Activated CD4-positive, alpha-beta T cell treated with anti-CD3 and anti-CD28 coated beads, Interleukin-2, amount 10 ng/mL, durations not matched to agents 7 days and 5 days (primary cell): ENCODE data around the gene LPCAT1. TPM values are rescaled to one million over a fixed set of nuclear protein-coding genes. Genes with fewer than 3 reads are reported as not detected.

ENCODE experiments used
- CTCF ChIA-PET: fragments of 350-600 bp; sonication (Branson Sonifier 250); formaldehyde crosslinking; loops from one replicate; lab custom pipeline; 2021; ENCODE audit warnings: antibody characterized with exemption; lab: Charles Lee
- POLR2A ChIA-PET: fragments of 350-600 bp; sonication (Branson Sonifier 250); formaldehyde crosslinking; loops from one replicate; lab custom pipeline; 2021; ENCODE audit warnings: antibody characterized with exemption; lab: Charles Lee
- DNase-seq: peaks from one replicate; pipeline ENCODE4 v3.0.0-alpha.2; 2020
- H3K27ac Mint-ChIP-seq: one replicate; pipeline ENCODE4 v1.8.0; 2021; ENCODE audit warnings: mild to moderate bottlenecking, moderate library complexity, mixed read lengths
- H3K27me3 Mint-ChIP-seq: one replicate; pipeline ENCODE4 v1.8.0; 2021; ENCODE audit warnings: mixed read lengths
- H3K36me3 Mint-ChIP-seq: one replicate; pipeline ENCODE4 v1.8.0; 2021; ENCODE audit warnings: low read depth, mixed read lengths
- H3K4me1 Mint-ChIP-seq: one replicate; pipeline ENCODE4 v1.8.0; 2021; ENCODE audit warnings: mixed read lengths
- H3K4me3 Mint-ChIP-seq: one replicate; pipeline ENCODE4 v1.8.0; 2021; ENCODE audit warnings: mild to moderate bottlenecking, moderate library complexity, mixed read lengths
- H3K9me3 Mint-ChIP-seq: one replicate; pipeline ENCODE4 v1.8.0; 2021; ENCODE audit warnings: mixed read lengths
- total RNA-seq, 2 experiments: library from RNA; stranded (reverse); gene quantifications; one replicate each; pipeline ENCODE4 v1.2.3, GENCODE V29; 2021

Gene LPCAT1
- total RNA-seq, 2 experiments from 2014 or later = 69.5 to 77.0 TPM

- no peak for DNase-seq
- ChIA-PET POLR2A (no interaction called here), CTCF (interaction anchor here (1.7 kb wide), 1 partner anchor 9 kb away, joined by 7 read pairs; no protein-coding TSS in a partner anchor)
- H3K36me3 Mint-ChIP-seq = no peaks in the 10 kb centered on the region
- no peaks in the 10 kb centered on the region for H3K9me3 Mint-ChIP-seq
- H3K4me1 Mint-ChIP-seq = no peaks in the 10 kb centered on the region
- H3K27ac Mint-ChIP-seq = no peak overlapping the region
- no peak overlapping the region for H3K4me3 Mint-ChIP-seq
- H3K27me3 Mint-ChIP-seq = no peaks in the 10 kb centered on the region
Observed at GRCh38 chr5:1418238-1418920, 105.4 kb downstream of the LPCAT1 start.

- no peaks in the 10 kb centered on the region for H3K27me3 Mint-ChIP-seq
- H3K9me3 Mint-ChIP-seq = no peaks in the 10 kb centered on the region
- H3K4me1 Mint-ChIP-seq = no peaks in the 10 kb centered on the region
- no peak overlapping the region for H3K27ac Mint-ChIP-seq
- H3K36me3 Mint-ChIP-seq = no peaks in the 10 kb centered on the region
- POLR2A ChIA-PET = no interaction called here
- CTCF ChIA-PET = interaction anchor here (1.7 kb wide), 1 partner anchor 8 kb away, joined by 7 read pairs; no protein-coding TSS in a partner anchor
- DNase-seq = no peak
- no peak overlapping the region for H3K4me3 Mint-ChIP-seq
Observed at GRCh38 chr5:1417586-1418225, 106.1 kb downstream of the LPCAT1 start.

GRCh38 chr5:1416856-1417469 is 106.8 kb downstream of the LPCAT1 start:
- DNase-seq = no peak
- Mint-ChIP-seq H3K27me3 (no peaks in the 10 kb centered on the region), H3K4me3 (no peak overlapping the region), H3K4me1 (no peaks in the 10 kb centered on the region), H3K27ac (no peak overlapping the region), H3K9me3 (no peaks in the 10 kb centered on the region), H3K36me3 (no peaks in the 10 kb centered on the region)
- POLR2A ChIA-PET = no interaction called here
- CTCF ChIA-PET = interaction anchor here (0.7 kb wide), 1 partner anchor 18 kb away, joined by 3 read pairs; no protein-coding TSS in a partner anchor

- DNase-seq = no peak
- CTCF ChIA-PET = no interaction called here
- Mint-ChIP-seq H3K4me3 (no peak overlapping the region), H3K27ac (no peak overlapping the region), H3K9me3 (no peaks in the 10 kb centered on the region), H3K4me1 (no peaks in the 10 kb centered on the region), H3K27me3 (no peaks in the 10 kb centered on the region), H3K36me3 (no peaks in the 10 kb centered on the region)
- POLR2A ChIA-PET = no interaction called here
Observed at GRCh38 chr5:1415626-1416360, 108.0 kb downstream of the LPCAT1 start.

GRCh38 chr5:1415059-1415425 is 108.7 kb downstream of the LPCAT1 start:
- POLR2A ChIA-PET = no interaction called here
- H3K4me3 Mint-ChIP-seq = no peak overlapping the region
- H3K4me1 Mint-ChIP-seq = no peaks in the 10 kb centered on the region
- DNase-seq = no peak
- no peaks in the 10 kb centered on the region for H3K9me3 Mint-ChIP-seq
- no peaks in the 10 kb centered on the region for H3K27me3 Mint-ChIP-seq
- H3K36me3 Mint-ChIP-seq = no peaks in the 10 kb centered on the region
- CTCF ChIA-PET = no interaction called here
- H3K27ac Mint-ChIP-seq = no peak overlapping the region

- ChIA-PET POLR2A (no interaction called here), CTCF (no interaction called here)
- Mint-ChIP-seq H3K4me3 (no peak overlapping the region), H3K27me3 (no peaks in the 10 kb centered on the region), H3K36me3 (no peaks in the 10 kb centered on the region), H3K9me3 (no peaks in the 10 kb centered on the region), H3K4me1 (no peaks in the 10 kb centered on the region), H3K27ac (no peak overlapping the region)
- no peak for DNase-seq
Observed at GRCh38 chr5:1414311-1415058, 109.3 kb downstream of the LPCAT1 start.

GRCh38 chr5:1413611-1414241 is 110.0 kb downstream of the LPCAT1 start:
- DNase-seq = no peak
- Mint-ChIP-seq H3K27ac (no peak overlapping the region), H3K36me3 (no peaks in the 10 kb centered on the region), H3K9me3 (no peaks in the 10 kb centered on the region), H3K4me3 (no peak overlapping the region), H3K4me1 (no peaks in the 10 kb centered on the region), H3K27me3 (no peaks in the 10 kb centered on the region)
- POLR2A ChIA-PET = no interaction called here
- CTCF ChIA-PET = no interaction called here

- no peak overlapping the region for H3K27ac Mint-ChIP-seq
- ChIA-PET CTCF (no interaction called here), POLR2A (no interaction called here)
- DNase-seq = no peak
- no peaks in the 10 kb centered on the region for H3K9me3 Mint-ChIP-seq
- H3K4me3 Mint-ChIP-seq = no peak overlapping the region
- no peaks in the 10 kb centered on the region for H3K4me1 Mint-ChIP-seq
- no peaks in the 10 kb centered on the region for H3K36me3 Mint-ChIP-seq
- no peaks in the 10 kb centered on the region for H3K27me3 Mint-ChIP-seq
Observed at GRCh38 chr5:1413211-1413610, 110.5 kb downstream of the LPCAT1 start.

- H3K4me1 Mint-ChIP-seq = no peaks in the 10 kb centered on the region
- H3K4me3 Mint-ChIP-seq = no peak overlapping the region
- no peak for DNase-seq
- no peaks in the 10 kb centered on the region for H3K9me3 Mint-ChIP-seq
- H3K27me3 Mint-ChIP-seq = no peaks in the 10 kb centered on the region
- no peak overlapping the region for H3K27ac Mint-ChIP-seq
- H3K36me3 Mint-ChIP-seq = no peaks in the 10 kb centered on the region
- ChIA-PET CTCF (no interaction called here), POLR2A (no interaction called here)
Observed at GRCh38 chr5:1412621-1413020, 111.1 kb downstream of the LPCAT1 start.

- no peaks in the 10 kb centered on the region for H3K27me3 Mint-ChIP-seq
- POLR2A ChIA-PET = no interaction called here
- H3K4me3 Mint-ChIP-seq = no peak overlapping the region
- H3K36me3 Mint-ChIP-seq = no peaks in the 10 kb centered on the region
- no peaks in the 10 kb centered on the region for H3K9me3 Mint-ChIP-seq
- no peak overlapping the region for H3K27ac Mint-ChIP-seq
- CTCF ChIA-PET = no interaction called here
- no peak for DNase-seq
- no peaks in the 10 kb centered on the region for H3K4me1 Mint-ChIP-seq
Observed at GRCh38 chr5:1412163-1412562, 111.6 kb downstream of the LPCAT1 start.
